ENCODE results near the gene PLIN3. TPM values are rescaled to one million over a fixed set of nuclear protein-coding genes. Genes with fewer than 3 reads are reported as not detected.
"Not testable (repeated sequence)": the region's sequence is repeated elsewhere in the genome, so short reads cannot be mapped to it uniquely, and the experiment has no call there.

Gene PLIN3
- polyA plus RNA-seq, 3 donors, result 22.0 to 55.5 (median 46.2) TPM

DNA sequence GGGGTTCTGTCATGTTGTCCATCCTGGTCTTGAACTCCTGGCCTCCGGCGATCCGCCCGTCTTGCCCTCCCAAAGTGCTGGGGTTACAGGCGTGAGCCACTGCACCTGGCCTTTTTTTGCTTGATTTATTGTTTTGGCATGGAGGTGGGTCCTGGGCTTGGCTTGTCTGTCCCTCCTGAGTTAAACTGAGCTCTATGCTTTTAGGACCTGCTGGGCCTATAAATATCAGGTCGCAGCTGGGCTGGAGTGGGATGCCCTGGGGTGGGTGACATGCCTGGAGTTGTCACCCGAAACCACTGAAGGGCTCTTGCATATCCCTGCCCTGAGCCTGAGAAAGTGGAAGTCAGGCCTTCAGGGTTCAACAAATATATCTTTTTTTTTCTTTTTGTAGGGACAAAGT is 29.7 kb upstream of the PLIN3 start:
- WGBS, 3 donors, result 87 to 89% (median 89%) methylated on average over 7 of the region's 7 CpGs
- no peak overlapping the region for H3K27ac ChIP-seq (ENCODE audit: low read depth, low read length)

DNA sequence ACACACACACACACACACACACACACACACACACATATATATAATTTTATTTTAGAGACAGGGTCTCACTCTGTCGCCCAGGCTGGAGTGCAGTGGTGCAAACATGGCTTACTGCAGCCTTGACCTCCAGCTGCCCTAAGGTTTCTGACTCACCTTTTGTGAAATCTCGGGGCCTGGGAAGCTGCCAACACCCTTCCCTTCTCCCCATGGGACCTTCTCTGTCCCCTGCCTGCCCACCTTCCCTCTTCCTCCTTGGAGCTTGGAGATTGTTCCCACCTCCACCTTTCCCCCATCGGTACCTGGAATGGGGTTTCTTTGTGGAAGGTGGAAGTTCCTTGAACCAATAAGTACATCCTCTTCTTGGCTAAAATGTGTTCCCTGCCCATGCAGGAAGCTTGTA is 28.9 kb upstream of the PLIN3 start:
- H3K27ac ChIP-seq (ENCODE audit: low read depth, low read length), result no peak overlapping the region
- 38 to 61% (median 41%) methylated on average over 3 of the region's 3 CpGs for WGBS, 3 donors

GRCh38 chr19:4892962-4893361 is 25.5 kb upstream of the PLIN3 start:
- 93% methylated on average over 11 of the region's 11 CpGs for WGBS, 3 donors

GRCh38 chr19:4891066-4891465 is 23.6 kb upstream of the PLIN3 start:
- WGBS, 3 donors, result 73 to 92% (median 92%) methylated on average over 22 of the region's 22 CpGs
- no peak overlapping the region for H3K27ac ChIP-seq (ENCODE audit: low read depth, low read length)

More at GRCh38 chr19:4892962-4893361, 25.5 kb upstream of the PLIN3 start:
- not testable (repeated sequence) for H3K27ac ChIP-seq (ENCODE audit: low read depth, low read length)

GRCh38 chr19:4889034-4889815 is 21.8 kb upstream of the PLIN3 start:
- no peak overlapping the region for H3K27ac ChIP-seq (ENCODE audit: low read depth, low read length)
- WGBS, 3 donors, result 84 to 91% (median 86%) methylated on average over 14 of the region's 14 CpGs

DNA sequence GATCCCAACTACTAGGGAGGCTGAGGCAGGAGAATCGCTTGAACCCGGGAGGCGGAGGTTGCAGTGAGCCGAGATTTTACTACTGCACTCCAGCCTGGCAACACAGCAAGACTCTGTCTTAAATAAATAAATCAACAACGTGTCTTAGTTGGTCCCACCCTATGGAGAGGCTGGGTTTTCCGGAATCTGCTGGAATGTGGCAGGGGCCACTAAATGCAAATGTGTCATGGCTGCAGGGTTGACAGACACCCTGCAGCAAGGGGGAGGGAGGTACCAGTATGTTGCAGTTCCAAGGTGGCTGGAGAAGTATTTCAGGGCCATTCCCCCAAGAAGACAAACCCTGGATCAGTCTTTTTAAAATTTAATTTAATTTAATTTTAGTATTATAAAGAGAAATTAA is 20.3 kb upstream of the PLIN3 start:
- WGBS, 3 donors, result 64 to 78% (median 66%) methylated on average over 4 to 5 of the region's 6 CpGs

DNA sequence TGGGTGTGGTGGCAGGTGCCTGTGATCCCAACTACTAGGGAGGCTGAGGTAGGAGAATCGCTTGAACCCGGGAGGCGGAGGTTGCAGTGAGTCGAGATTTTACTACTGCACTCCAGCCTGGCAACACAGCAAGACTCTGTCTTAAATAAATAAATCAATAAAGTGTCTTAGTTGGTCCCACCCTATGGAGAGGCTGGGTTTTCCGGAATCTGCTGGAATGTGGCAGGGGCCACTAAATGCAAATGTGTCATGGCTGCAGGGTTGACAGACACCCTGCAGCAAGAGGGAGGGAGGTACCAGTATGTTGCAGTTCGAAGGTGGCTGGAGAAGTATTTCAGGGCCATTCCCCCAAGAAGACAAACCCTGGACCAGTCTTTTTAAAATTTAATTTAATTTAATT is 17.5 kb upstream of the PLIN3 start:
- 84 to 91% (median 87%) methylated on average over 2 to 5 of the region's 6 CpGs for WGBS, 3 donors
- not testable (repeated sequence) for H3K27ac ChIP-seq (ENCODE audit: low read depth, low read length)

More for the DNA sequence above, 20.3 kb upstream of the PLIN3 start:
- H3K27ac ChIP-seq (ENCODE audit: low read depth, low read length), result not testable (repeated sequence)

DNA sequence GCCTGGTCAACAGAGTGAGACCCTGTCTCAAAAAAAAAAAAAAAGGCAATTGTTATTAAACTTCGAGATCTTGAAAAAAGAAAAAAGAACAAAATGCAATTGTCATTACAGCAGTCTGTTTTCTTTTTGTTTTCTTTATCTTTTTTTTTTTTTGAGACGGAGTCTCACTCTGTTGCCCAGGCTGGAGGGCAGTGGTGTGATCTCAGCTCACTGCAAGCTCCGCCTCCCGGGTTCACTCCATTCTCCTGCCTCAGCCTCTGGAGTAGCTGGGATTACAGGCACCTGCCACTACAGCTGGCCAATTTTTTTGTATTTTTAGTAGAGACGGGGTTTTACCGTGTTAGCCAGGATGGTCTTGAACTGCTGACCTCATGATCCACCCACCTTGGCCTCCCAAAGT is 15.4 kb upstream of the PLIN3 start:
- 53 to 84% (median 76%) methylated on average over 6 of the region's 6 CpGs for WGBS, 3 donors
- H3K27ac ChIP-seq (ENCODE audit: low read depth, low read length), result not testable (repeated sequence)

DNA sequence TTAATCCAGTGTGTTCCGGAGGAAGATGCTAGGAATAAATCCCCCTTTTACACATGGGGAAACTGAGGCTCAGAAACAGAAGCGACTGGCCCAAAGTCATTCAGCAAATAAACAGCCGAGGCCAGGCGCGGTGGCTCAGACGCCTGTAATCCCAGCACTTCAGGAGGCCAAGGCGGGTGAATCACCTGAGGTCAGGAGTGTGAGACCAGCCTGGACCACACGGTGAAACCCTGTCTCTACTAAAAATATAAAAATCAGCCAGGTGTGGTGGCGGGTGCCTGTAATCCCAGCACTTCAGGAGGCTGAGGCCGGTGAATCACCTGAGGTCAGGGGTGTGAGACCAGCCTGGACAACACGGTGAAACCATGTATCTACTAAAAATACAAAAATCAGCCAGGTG is 11.6 kb upstream of the PLIN3 start:
- no peak overlapping the region for H3K27ac ChIP-seq (ENCODE audit: low read depth, low read length)
- 94 to 95% (median 94%) methylated on average over 11 of the region's 11 CpGs for WGBS, 3 donors

DNA sequence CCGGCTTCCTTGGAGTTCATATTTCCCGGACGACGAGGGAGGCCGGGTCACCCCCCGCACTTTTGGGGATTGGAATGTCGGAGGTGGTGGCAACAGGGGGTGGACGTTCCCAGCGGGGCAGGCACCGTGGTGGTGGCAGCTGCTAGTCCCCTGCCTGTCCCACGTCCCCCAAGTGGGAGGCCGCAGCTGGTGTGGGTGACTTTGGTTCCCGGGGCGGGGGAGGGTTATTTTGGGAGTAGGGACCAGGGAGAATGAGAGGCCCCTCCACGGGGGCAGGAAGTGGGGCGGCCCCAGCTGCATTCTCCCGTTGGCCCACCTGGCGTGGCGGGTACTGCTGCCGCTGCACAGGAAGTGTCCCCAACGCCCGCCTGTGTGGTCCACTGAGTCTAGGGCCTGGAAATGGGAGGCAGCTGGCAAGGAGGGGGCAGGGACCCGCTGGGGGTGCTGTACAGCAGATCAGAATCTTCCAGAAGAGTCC is 11.1 kb upstream of the PLIN3 start:
- no peak overlapping the region for H3K27ac ChIP-seq (ENCODE audit: low read depth, low read length)

GRCh38 chr19:4877753-4878490 is 10.5 kb upstream of the PLIN3 start:
- no peak overlapping the region for H3K27ac ChIP-seq (ENCODE audit: low read depth, low read length)
- WGBS, 3 donors, result 49 to 58% (median 52%) methylated on average over 28 to 30 of the region's 30 CpGs

More for the DNA sequence above, 11.1 kb upstream of the PLIN3 start:
- WGBS, 3 donors, result 22 to 43% (median 25%) methylated on average over 19 to 23 of the region's 23 CpGs

- WGBS, 3 donors, result 91 to 96% (median 96%) methylated on average over 3 of the region's 3 CpGs
- no peak overlapping the region for H3K27ac ChIP-seq (ENCODE audit: low read depth, low read length)
These were observed 6.5 kb upstream of the PLIN3 start for GRCh38 chr19:4873930-4874329.

DNA sequence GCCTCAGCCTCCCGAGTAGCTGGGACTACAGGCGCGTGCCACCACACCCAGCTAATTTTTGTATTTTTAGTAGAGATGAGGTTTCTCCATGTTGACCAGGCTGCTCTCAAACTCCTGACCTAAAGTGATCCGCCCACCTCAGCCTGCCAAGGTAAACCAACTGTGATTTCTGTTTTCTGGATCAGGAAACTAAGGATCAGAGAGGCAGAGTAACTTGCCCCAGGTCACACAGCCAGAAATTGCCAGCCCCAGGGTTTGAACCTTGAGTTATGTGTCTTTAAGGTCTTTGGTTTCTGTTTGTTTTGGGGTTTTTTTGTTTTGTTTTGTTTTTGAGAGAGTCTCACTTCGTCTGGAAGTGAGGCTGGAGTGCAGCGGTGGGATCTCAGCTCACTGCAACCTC is 4.2 kb upstream of the PLIN3 start:
- 63 to 87% (median 79%) methylated on average over 6 of the region's 6 CpGs for WGBS, 3 donors
- no peak overlapping the region for H3K27ac ChIP-seq (ENCODE audit: low read depth, low read length)

DNA sequence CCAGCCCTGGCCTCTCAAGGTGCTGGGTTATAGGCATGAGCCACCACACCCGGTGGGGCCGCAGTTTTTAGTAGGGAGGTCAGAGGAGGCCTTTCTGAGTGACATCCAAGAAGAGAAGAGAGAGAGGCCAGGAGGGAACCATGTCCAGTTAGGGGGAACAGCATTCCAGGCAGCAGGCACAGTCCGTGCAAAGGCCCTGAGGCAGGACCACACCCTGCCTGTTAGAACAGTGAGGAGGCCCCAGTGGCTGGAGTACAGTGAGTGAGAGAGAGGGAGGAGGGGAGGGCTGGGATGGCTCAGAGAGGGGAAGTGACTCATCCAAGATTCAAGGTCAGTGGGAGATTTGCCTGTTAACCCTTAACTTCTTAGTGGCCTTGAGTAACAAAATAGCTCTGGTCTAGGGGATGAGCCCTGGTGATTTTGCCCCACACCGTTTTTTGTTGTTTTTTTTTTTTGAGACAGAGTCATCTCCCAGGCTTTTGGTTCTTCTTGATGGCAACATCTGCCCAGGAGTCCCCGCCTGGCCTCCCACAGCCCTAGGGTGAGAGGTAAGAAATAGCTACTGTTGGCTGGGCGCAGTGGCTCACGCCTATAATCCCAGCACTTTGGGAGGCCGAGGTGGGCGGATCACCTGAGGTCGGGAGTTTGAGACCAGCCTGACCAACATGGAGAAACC is 2.7 kb upstream of the PLIN3 start:
- no peak overlapping the region for H3K27ac ChIP-seq (ENCODE audit: low read depth, low read length)
- 69 to 81% (median 74%) methylated on average over 10 of the region's 10 CpGs for WGBS, 3 donors

GRCh38 chr19:4868286-4868834 is 893 bp upstream of the PLIN3 start:
- H3K27ac ChIP-seq (ENCODE audit: low read depth, low read length), result no peak overlapping the region
- 61 to 74% (median 67%) methylated on average over 10 of the region's 10 CpGs for WGBS, 3 donors

DNA sequence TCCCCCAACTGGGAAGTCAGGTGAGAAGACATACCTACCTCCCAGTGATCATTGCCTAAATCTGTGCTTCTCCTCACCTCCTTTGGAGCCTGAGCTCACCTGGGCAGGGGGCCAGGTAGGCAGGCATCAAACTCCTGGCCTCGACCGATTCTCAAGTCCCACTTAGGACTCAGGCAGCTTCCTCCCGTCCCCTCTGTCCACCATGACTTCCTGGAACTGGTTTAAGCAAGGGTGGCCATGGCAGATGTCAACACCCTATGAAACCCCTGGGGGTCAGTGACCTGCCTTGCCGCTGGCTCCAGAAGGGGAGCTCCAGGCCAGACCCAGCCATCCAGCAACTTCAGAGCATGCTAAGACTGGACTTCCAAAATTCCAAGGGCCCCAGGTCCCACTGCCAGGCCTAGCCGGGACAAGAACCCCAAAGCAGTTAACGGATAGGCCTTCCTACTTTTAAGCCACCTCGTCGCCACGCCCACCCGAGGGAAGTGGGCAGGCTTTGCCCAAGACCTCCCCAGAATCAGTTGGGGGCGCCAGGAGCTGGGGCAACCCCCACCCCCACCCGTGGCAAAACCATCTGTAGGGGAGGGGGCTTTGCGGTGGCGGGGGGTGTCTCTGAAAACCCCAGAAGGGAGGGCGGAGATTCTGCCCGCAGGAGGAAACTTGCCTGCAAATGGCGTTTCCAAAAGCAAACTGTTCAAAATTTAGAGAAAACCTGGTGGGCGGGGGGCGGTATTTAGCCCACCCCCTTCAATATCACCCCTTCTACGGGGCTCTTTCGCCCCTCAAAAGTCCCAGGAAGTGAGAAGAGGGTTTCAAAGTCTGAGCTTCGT is 657 bp downstream of the PLIN3 start:
- WGBS, 3 donors, result 1 to 3% (median 2%) methylated on average over 22 of the region's 22 CpGs

GRCh38 chr19:4861147-4861546 is 6.3 kb downstream of the PLIN3 start:
- WGBS, 3 donors, result 27 to 83% (median 80%) methylated on average over 10 of the region's 10 CpGs
- H3K27ac ChIP-seq (ENCODE audit: low read depth, low read length), result no peak overlapping the region

More for the DNA sequence above, 657 bp downstream of the PLIN3 start:
- H3K27ac ChIP-seq (ENCODE audit: low read depth, low read length), result no peak overlapping the region

GRCh38 chr19:4859697-4860096 is 7.8 kb downstream of the PLIN3 start:
- 86 to 96% (median 88%) methylated on average over 11 of the region's 11 CpGs for WGBS, 3 donors
- no peak overlapping the region for H3K27ac ChIP-seq (ENCODE audit: low read depth, low read length)

Measured in adipose tissue (tissue), 3 donors.